ENCODE data around the gene MMP8. TPM values are rescaled to one million over a fixed set of nuclear protein-coding genes. Genes with fewer than 3 reads are reported as not detected.

MMP8 gene
- total RNA-seq, 1 experiment from 2014 or later = not detected

- no peak overlapping the region for H3K18ac ChIP-seq (ENCODE audit: insufficient read length, low read depth, low read length)
- no peak overlapping the region for H2AK5ac ChIP-seq (ENCODE audit: insufficient read length, low read length)
- no peak overlapping the region for H3K4ac ChIP-seq (ENCODE audit: low read depth, low read length)
- H2BK15ac ChIP-seq (ENCODE audit: low read depth, low read length) = no peak overlapping the region
- no peak overlapping the region for H3K4me3 Mint-ChIP-seq
- no peaks in the 10 kb centered on the region for H3K27me3 Mint-ChIP-seq (ENCODE audit: low read depth)
- H3K27me3 ChIP-seq (ENCODE audit: insufficient read depth, low read length) = no peaks in the 10 kb centered on the region
- no peak overlapping the region for H3K27ac Mint-ChIP-seq
- no peak overlapping the region for H4K8ac ChIP-seq (replicated peaks; ENCODE audit: insufficient read length, low read depth, low read length)
- no peaks in the 10 kb centered on the region; a peak in 1 of 7 replicates for H3K36me3 Mint-ChIP-seq (ENCODE audit: insufficient read depth in 1 of 3, low read depth in 3 of 3)
- H2BK5ac ChIP-seq (ENCODE audit: insufficient read length, low read length) = no peak overlapping the region
- H3K4me1 Mint-ChIP-seq = peaks cover 4% of the 10 kb centered on the region in 2 experiments; a peak in 3 of 4 replicates
- no peak overlapping the region for H3K9ac ChIP-seq (ENCODE audit: extremely low read depth, insufficient read length, low read length)
- no peak overlapping the region for H3K23ac ChIP-seq (ENCODE audit: insufficient read length, low read depth, low read length)
- H2BK120ac ChIP-seq (ENCODE audit: low read depth, low read length, poor library complexity, severe bottlenecking) = no peak overlapping the region
- no peak overlapping the region for H2BK20ac ChIP-seq (ENCODE audit: low read depth, low read length, poor library complexity, severe bottlenecking)
- no peak overlapping the region for H3K14ac ChIP-seq (ENCODE audit: insufficient read depth, low read length)
- H3K56ac ChIP-seq (ENCODE audit: insufficient read length, low read depth, low read length) = no peak overlapping the region
- H4K5ac ChIP-seq (ENCODE audit: insufficient read length, low read depth, low read length) = no peak overlapping the region
- no peak overlapping the region for H4K91ac ChIP-seq (ENCODE audit: insufficient read length, low read depth, low read length)
- H3K9me3 Mint-ChIP-seq = peaks cover 0 to 3% of the 10 kb centered on the region in 2 experiments; a peak in 1 of 5 replicates
- H2AFZ ChIP-seq (ENCODE audit: low read length) = no peak overlapping the region
- H3K9me3 ChIP-seq (ENCODE audit: control insufficient read depth, low read depth, low read length) = no peaks in the 10 kb centered on the region
- H4K20me1 ChIP-seq (ENCODE audit: control insufficient read depth, insufficient read depth, insufficient read length) = no peaks in the 10 kb centered on the region
- no peaks in the 10 kb centered on the region for H3K79me1 ChIP-seq (ENCODE audit: insufficient read depth, low read depth, low read length, poor library complexity, severe bottlenecking)
- no peak overlapping the region for H3K4me2 ChIP-seq (ENCODE audit: insufficient read depth, insufficient read length, low read length)
- no peak overlapping the region for H2BK12ac ChIP-seq (ENCODE audit: insufficient read length, low read depth, low read length)
- H3K27ac ChIP-seq (ENCODE audit: insufficient read length, low read depth, low read length) = no peak overlapping the region
- no peak for TF ChIP-seq CTCF (conservative IDR thresholded peaks at IDR 0.05)
- no peaks in the 10 kb centered on the region for H3K23me2 ChIP-seq (ENCODE audit: insufficient read length, low read depth, low read length, poor library complexity, severe bottlenecking)
- H3K79me2 ChIP-seq (ENCODE audit: insufficient read depth, low read length) = no peaks in the 10 kb centered on the region
- no peak for DNase-seq
- no peak overlapping the region for H3T11ph ChIP-seq (ENCODE audit: low read length)
- no peaks in the 10 kb centered on the region for H3K4me1 ChIP-seq (ENCODE audit: insufficient read depth, low read length)
Measured at GRCh38 chr11:102722821-102723220, 1.9 kb downstream of the MMP8 start.
